ENCODE data around the gene IGF1R. TPM values are rescaled to one million over a fixed set of nuclear protein-coding genes. Genes with fewer than 3 reads are reported as not detected.

Gene IGF1R
- total and polyA plus RNA-seq, 2 of the 8 experiments (the other 6 are each of a cell fraction or from before 2014, with no cell fraction given): 32.9 to 109 TPM

DNA sequence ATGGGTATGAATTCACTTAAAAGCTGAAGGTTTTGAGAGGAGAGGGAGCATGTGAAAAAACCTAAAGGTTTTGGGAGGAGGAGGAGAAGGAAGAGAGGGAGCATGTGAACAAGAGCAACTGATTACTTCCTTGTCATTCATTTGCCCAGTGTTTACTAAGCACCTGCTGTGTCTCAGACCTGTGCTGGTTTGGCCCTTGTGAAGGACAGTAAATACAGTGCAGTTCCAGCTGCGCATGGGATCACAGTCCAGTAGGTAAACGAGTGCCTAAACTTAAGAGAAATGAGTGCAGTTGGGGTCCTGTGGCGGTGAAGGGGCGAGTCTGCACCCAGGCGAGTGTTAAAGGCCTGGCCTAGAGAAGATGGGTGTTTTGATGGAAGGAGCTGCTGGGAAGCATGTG is 38.6 kb downstream of the IGF1R start:
- Histone ChIP-seq H2BK15ac (ENCODE audit: low read length) (no peak overlapping the region), H2BK20ac (ENCODE audit: low read length) (no peak overlapping the region), H3K4me2 (ENCODE audit: insufficient read depth in 1 of 2, low read depth in 2 of 2, low read length in 2 of 2) (peak overlapping the region; percentile 20 to 30; a peak in 1 of 4 replicates), H3K9ac (replicated peaks in 1 of 4; ENCODE audit: extremely low read depth in 1 of 4, low read depth in 3 of 4, low read length in 3 of 4) (no peak overlapping the region), H3K18ac (ENCODE audit: extremely low read depth, low read length) (no peak overlapping the region), H2BK12ac (ENCODE audit: low read depth, low read length) (no peak overlapping the region), H3K27ac (ENCODE audit: low read depth, low read length) (peak overlapping the region; percentile 29; the same call in 1 of the 2 replicates), H3K9me3 (ENCODE audit: insufficient read depth in 2 of 2, low read depth in 1 of 2, low read length in 1 of 2) (no peaks in the 10 kb centered on the region), H2AFZ (ENCODE audit: low read length) (no peak overlapping the region), H3K79me1 (ENCODE audit: low read depth, low read length) (peaks cover 25% of the 10 kb centered on the region), H2AK5ac (ENCODE audit: low read depth, low read length) (no peak overlapping the region), H3K36me3 (ENCODE audit: control insufficient read depth in 2 of 4, insufficient read depth in 4 of 4, low read length in 3 of 4) (no peaks in the 10 kb centered on the region), H4K91ac (replicated peaks; ENCODE audit: insufficient read length, low read length) (no peak overlapping the region), H3K4me3 (ENCODE audit: extremely low read depth in 1 of 4, insufficient read depth in 2 of 4, low read depth in 3 of 4, low read length in 4 of 4) (no peak overlapping the region), H3K23ac (ENCODE audit: insufficient read length) (no peak overlapping the region), H4K20me1 (replicated peaks in 1 of 2; ENCODE audit: control insufficient read depth in 1 of 2, insufficient read depth in 2 of 2, low read length in 2 of 2) (peaks cover 18 to 41% of the 10 kb centered on the region in 2 experiments), H3K14ac (ENCODE audit: insufficient read length) (no peak overlapping the region), H3K27me3 (replicated peaks in 1 of 4; ENCODE audit: control insufficient read depth in 3 of 4, extremely low read depth in 1 of 4, insufficient read depth in 3 of 4, low read length in 3 of 4) (no peaks in the 10 kb centered on the region; a peak in 1 of 7 replicates), H3K23me2 (ENCODE audit: low read depth, low read length) (no peaks in the 10 kb centered on the region), H4K8ac (ENCODE audit: extremely low read depth, insufficient read depth, low read length) (no peak overlapping the region), H4K5ac (ENCODE audit: insufficient read length, low read depth, low read length) (no peak overlapping the region), H3K56ac (replicated peaks; ENCODE audit: insufficient read length, low read depth, low read length) (no peak overlapping the region), H2BK120ac (replicated peaks; ENCODE audit: low read depth, low read length) (no peak overlapping the region), H3K4me1 (replicated peaks in 1 of 4; ENCODE audit: control insufficient read depth in 3 of 4, insufficient read depth in 4 of 4, low read length in 3 of 4) (peaks cover 7 to 28% (median 19%) of the 10 kb centered on the region in 4 experiments), H2BK5ac (ENCODE audit: low read depth, low read length) (no peak overlapping the region), H3K79me2 (ENCODE audit: control insufficient read depth in 1 of 2, insufficient read depth in 2 of 2, low read length in 2 of 2) (peaks cover 48 to 100% of the 10 kb centered on the region in 2 experiments), H3K4ac (replicated peaks; ENCODE audit: insufficient read length, low read depth, low read length) (no peak overlapping the region)
- TF ChIP-seq EZH2 (IDR thresholded peaks at IDR 0.05; ENCODE audit: low read depth, low read length, severe bottlenecking): no peak
- TF ChIP-seq RXRA (IDR thresholded peaks at IDR 0.05; ENCODE audit: insufficient read depth, low read depth, low read length): no peak
- no peak for TF ChIP-seq EGR1 (IDR thresholded peaks at IDR 0.05; ENCODE audit: borderline replicate concordance, low read depth, low read length)
- no peak for TF ChIP-seq SIRT6 (IDR thresholded peaks at IDR 0.05; ENCODE audit: low read length)
- TF ChIP-seq KDM5A (IDR thresholded peaks at IDR 0.05; ENCODE audit: low read length): no peak
- no peak for TF ChIP-seq POLR2AphosphoS5 (IDR thresholded peaks at IDR 0.05; ENCODE audit: low read depth, low read length)
- POLR2A ChIA-PET (ENCODE audit: partially characterized antibody): interaction anchor here (0.7 kb wide), 1 partner anchor 15 kb away, joined by 6 read pairs; no protein-coding TSS in a partner anchor
- DNase-seq (ENCODE audit: low read depth in 1 of 2, low spot score in 2 of 2) (no peak), FAIRE-seq (no peak)
- CTCF ChIA-PET (ENCODE audit: partially characterized antibody): interaction anchor here (0.7 to 1.3 kb wide), 4 partner anchors 9 to 164 kb away, joined by 3 to 5 read pairs (median 4); no protein-coding TSS in a partner anchor
- 77% methylated on average over 5 of the region's 5 CpGs; no CpG with 5 or more reads in 1 of the 2 experiments for WGBS, 2 experiments (ENCODE audit: extremely low coverage in 1 of 2, insufficient coverage in 1 of 2, insufficient read length in 1 of 2, insufficient replicate concordance in 2 of 2, low coverage in 1 of 2, low lambda C conversion rate in 2 of 2, missing lambda C conversion rate in 1 of 2)
